HG03457 (cell line): ENCODE results near the gene TM9SF4.
"Not testable (repeated sequence)": the region's sequence is repeated elsewhere in the genome, so short reads cannot be mapped to it uniquely, and the experiment has no call there.

Source experiments
- ATAC-seq: cut with Tn5 transposase; IDR thresholded peaks from one replicate; pipeline ENCODE4 v1.9.1; 2021; ENCODE audit warnings: moderate number of reproducible peaks; ENCODE audit not compliant: unreplicated experiment

The TM9SF4 gene

DNA sequence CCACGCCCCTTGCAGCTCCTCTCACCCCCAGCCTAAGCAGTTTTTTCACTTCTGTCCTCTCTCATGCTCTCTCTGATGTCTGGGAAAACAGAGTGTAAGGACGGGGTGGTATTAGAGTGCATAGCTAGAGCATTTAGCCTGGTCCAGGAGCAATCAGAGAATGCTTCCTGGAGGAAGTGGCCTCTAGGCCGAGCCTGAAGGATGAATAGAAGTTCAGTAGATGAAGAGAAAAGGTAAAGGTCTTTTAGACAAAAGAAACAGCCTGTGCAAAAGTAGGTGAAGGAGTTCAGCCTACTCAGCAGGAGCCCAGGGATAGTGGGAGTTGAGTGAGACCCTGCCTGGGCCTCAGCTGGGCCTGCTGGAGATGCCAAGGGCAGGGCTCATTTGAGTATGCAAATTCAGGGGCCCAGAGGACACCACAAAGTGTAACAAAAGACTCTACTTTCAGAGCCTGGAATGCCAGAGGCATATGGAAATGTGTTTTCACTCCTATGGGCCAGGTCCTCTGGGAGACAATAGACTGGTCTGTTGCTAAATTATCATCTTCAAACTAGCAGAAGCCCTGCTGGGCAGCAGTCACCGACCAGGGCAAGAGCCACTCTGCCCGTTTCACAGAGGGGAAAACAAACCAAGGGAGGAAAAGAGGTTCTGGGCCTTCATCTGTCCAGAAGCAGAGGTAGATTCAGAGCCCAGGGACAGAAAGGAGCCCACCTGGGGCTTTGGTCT, 19.7 kb upstream of the TM9SF4 start:
- ATAC-seq = no peak

- no peak for ATAC-seq
These were observed 17.6 kb upstream of the TM9SF4 start for GRCh38 chr20:32091888-32092346.

- ATAC-seq = no peak
These were observed 10.7 kb upstream of the TM9SF4 start for GRCh38 chr20:32098786-32099185.

DNA sequence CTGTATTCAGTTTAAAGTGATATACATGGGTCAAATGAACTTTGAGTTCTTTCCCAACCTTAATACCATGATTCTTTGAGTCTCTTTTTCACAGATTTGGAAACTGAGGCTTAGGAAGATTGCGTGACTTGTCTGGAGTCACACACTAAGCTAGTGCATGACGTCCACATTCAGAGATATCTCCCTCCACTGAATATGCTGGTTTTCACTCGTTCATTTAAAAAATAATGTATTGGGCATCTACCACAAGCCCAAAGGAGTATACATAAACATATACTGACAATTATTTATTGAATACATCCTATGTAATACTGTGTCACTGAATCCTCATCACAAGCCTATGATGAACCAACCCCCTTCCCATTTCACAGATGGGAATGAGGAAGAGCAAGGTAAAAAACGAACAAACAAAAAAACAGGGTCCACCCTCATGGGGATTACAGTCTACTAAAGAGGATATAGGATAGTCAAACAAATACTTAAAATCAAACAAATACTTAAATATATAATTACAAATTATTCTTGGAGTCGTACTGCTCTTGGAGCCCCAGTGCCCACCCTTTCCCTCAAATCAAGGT, 611 bp upstream of the TM9SF4 start:
- no peak for ATAC-seq

DNA sequence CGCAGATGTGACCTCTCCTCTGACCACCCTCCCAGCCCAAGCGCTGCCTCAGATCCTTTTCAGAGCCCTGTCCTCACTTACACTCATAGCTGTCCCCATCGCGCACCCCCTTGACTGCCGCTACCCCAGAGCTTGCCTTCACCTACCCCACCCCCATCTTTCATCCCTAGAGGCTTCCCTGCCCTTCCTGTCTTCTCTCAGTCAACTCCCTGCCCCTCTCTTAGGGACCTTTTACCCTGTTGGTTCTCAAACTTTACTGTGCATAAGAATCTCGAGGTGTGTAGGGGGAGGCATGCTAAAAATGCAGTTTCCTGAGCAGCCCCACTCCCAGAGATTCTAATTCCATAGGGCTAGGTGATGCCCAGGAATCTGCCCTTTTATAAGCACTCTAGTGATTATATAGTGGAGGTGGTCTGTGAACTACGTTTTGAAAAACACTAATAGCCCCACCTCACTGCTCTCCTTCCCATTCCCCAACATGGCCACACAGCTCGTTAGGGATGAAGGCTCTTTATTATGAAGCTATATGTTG, 725 bp downstream of the TM9SF4 start:
- ATAC-seq = no peak

- no peak for ATAC-seq
These were observed 1.2 kb downstream of the TM9SF4 start for GRCh38 chr20:32110727-32111126.

DNA sequence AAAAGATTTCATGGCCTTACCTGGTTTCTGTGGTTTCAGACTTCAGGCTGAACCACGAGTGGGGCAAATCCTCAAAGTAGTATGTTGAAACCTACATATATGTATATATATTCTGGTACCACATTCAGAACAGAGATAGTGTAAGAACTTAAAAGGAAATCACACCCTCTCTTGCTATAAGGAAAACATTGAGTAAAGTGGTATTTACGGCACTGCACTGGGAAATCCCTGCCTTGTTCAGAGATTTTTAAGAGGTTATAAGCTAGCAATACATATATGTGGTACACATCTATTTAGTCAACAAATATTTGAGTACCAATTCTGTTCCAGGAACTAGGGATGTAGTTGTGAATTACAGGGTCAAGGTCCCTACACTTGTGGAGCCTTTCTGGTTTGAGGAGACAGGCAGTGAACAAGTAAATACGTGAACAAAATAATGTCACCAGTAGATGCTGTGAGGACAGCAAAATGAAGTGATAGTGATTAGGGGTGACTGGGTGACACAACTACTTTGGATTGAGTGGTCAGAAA, 1.7 kb downstream of the TM9SF4 start:
- no peak for ATAC-seq

- ATAC-seq = no peak
These were observed 2.2 kb downstream of the TM9SF4 start for GRCh38 chr20:32111753-32112152.

- no peak for ATAC-seq
These were observed 3.3 kb downstream of the TM9SF4 start for GRCh38 chr20:32112841-32113240.

DNA sequence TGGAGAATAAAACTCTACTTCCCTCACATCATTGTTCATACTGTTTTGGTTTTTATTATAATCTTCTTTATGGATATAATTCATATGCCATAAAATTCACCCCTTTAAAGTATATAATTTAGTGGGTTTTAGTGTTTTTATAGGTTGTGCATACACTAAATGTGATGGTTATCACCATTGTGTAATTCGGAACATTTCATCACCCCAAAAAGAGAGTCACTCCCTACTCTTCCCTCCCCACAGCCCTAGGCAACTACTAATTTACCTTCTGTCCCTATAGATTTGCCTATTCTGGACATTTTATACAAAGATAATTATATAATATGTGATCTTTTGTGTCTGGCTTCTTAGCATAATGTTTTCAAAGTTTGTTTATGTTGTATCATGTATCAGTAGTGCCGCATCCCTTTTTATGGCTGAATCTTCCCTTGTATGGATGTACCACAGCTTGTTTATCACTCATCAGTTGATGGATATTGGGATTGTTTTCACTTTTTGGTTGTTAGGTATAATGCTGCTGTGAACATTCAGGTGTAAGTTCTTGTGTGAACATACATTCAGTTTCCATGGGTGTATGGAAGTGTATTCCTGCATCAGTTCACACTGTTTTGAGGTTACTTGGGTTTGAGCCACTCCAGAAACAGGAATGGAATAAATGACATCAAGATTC, 4.2 kb downstream of the TM9SF4 start:
- no peak for ATAC-seq

DNA sequence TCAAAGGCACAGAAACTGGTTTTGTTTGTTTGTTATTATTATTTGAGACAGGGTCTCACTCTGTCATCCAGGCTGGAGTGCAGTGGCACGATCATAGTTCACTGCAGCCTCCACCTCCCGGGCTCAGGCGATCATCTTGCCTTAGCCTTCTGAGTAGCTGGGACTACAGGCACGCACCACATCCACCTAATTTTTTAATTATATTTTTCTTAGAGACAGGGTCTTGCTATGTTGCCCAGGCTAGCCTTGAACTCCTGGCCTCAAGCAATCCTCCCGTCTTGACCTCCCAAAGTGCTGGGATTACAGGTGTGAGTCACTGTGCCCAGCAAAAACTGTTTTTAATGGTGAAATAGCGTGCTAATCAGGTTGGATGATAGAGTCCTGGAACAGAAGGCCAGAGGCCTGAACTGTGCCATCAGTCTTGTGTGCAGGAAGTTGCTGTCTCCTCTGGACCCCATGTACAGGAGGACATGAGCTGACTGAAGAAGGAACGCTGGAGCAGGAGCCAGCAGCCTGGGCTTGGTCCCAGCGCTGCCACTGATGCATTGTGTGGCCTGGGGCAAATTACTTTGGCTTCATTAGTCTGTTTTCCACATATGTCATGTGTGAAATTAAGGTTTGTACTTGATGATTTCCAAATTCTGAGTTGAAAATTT, 4.9 kb downstream of the TM9SF4 start:
- no peak for ATAC-seq

GRCh38 chr20:32115211-32115767, 5.8 kb downstream of the TM9SF4 start:
- no peak for ATAC-seq

DNA sequence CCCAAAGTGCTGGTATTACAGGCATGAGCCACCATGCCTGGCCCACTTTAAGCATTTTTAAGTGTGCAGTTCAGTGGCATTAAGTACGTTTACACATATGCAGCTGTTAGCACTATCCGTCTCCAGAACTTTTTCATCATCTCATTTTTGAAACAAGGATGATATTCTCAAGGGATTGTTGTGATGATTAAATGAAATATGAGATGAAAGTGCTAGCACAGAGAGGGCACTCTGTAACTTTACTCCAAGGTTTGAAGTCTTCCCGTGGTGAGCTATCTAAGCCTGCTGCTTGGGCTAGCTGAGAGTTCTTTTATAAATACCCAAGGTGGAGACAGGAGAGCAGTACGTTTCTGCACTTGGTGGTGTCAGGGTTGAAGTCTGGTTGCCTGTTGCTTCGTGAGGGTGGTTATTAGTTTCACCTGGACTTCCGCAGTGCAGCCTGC, 6.6 kb downstream of the TM9SF4 start:
- ATAC-seq = no peak

- ATAC-seq = not testable (repeated sequence)
These were observed 7.3 kb downstream of the TM9SF4 start for GRCh38 chr20:32116796-32117195.

DNA sequence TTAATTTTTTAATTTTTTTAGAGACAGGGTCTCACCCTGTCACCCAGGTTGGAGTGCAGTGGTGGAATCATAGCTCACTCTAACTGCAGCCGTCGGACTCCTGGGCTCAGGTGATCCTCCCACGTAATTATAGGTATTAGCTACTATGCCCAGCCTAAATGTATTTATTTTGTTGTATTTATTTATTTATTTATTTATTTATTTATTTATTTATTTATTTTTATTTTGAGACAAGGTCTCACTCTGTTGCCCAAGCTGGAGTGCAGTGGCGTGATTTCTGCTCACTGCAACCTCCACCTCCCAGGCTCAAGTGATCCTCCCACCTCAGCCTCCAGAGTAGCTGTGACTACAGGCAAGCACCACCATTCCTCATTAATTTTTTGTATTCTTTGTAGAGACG, 8.9 kb downstream of the TM9SF4 start:
- ATAC-seq = not testable (repeated sequence)

DNA sequence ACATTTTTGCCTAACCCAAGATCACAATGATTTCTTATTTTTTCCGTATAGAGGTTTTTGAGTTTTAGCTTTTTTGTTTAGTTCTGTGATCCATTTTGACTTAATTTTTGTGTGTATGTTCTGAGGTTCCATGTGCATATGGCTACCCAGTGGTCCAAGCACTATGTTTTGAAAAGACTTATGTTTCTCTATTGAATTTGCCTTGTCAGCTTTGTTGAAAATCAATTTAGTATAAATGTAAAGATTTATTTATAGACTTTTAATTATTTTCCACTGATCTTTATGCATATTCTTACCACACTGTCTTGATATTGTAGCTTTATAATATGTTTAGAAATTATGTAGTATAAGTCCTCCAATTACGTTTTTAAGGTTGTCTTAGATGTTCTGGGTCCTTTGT, 10.2 kb downstream of the TM9SF4 start:
- no peak for ATAC-seq

GRCh38 chr20:32121908-32122307, 12.4 kb downstream of the TM9SF4 start:
- not testable (repeated sequence) for ATAC-seq

DNA sequence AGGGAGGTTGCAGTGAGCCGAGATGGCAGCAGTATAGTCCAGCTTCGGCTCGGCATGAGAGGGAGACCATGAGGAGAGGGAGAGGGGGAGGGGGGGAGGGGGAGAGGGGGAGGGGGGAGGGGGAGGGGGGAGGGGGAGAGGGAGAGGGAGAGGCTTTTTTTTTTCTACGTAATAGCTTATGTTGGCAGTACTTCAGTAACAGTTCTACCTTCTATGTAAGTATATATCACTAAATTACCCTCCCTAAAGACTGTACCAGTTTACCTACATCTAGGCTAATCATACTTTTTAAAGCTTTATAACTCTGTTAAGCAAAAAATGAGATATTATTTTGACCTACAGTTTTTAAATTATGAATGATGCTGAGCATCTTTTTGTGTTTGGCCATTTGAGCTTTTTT, 13.6 kb downstream of the TM9SF4 start:
- ATAC-seq = no peak

DNA sequence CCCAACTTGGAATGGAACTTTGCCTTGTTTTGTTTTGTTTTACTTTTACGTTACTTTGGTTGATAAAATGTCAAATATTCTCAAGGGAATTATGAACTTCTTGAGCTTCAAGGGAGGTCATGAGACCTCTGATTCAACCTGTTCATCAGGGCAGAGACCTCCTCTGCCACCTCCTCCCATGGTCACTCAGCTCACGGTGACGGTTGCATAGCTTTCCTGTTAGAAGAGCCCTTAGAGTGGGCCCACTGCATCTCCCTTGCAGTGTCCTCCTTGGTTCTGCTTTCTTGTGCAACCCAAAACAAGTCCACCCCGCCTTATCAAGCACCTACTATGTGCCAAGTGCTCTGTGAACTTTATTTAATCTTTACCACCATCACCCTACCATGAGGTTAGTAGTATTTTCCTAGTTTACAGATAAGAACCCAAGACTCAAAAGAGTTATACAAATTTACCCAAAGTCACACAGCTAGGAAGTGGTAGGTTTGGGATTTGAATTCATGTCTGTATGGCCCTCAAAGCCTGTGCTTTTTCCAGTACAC, 15.5 kb downstream of the TM9SF4 start:
- ATAC-seq = no peak

- no peak for ATAC-seq
These were observed 16.0 kb downstream of the TM9SF4 start for GRCh38 chr20:32125506-32125905.
